Measurements from ENCODE around the gene PPM1N. TPM values are rescaled to one million over a fixed set of nuclear protein-coding genes. Genes with fewer than 3 reads are reported as not detected.

PPM1N gene
- total RNA-seq, 2 experiments from 2014 or later = 5.8 to 6.1 TPM

DNA sequence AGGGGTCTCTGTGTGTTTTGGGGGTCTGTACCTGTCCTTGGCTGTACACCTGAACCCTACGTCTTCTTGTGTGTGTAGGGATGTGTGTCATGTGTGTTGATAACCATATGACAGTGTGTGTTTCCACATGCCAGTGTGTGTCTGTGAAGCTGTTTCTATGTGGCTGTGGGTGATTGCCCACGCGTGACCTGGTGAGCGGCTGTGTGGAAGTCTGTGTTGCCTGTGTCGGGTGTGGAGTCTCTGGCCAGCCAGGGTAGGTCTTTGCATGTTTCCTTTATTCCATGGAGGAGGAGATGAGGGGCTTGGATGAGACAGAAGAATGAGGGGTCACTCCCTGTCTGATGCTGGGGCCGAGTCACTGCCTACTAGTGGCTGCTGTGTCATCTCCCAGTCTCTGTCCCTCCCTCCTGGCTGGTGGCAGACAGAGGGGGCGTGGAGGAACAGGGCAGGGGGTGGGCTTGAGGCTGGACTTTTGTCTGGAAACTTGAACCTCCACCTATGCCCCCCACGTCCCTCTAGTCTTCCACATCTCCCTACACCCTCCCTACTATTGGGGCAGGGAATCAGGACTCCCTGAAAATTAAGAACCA lies 33.3 kb upstream of the PPM1N start:
- Mint-ChIP-seq H3K27me3 (peaks cover 21% of the 10 kb centered on the region), H3K4me1 (peaks cover 13% of the 10 kb centered on the region), H3K4me3 (no peak overlapping the region), H3K9me3 (no peaks in the 10 kb centered on the region), H3K27ac (no peak overlapping the region), H3K36me3 (no peaks in the 10 kb centered on the region)
- ATAC-seq (ENCODE audit: low read depth) (no peak), DNase-seq (no peak)
- POLR2A ChIA-PET = no interaction called here

DNA sequence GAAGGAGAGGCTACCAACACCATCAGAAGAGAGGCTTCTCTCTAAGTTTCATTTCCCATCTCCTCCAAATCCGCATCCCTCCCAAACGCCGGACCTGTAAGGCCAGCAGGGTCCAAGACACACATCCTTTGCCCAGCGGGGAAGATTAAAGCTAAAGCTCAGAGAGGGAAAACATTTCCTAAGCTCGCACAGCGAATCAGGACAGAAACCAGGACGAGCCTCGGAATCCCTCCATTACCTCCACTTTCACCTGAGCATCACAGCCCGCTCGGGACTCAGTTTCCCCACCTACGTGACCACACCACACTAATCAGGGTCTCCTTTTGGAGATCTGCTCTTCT lies 31.2 kb upstream of the PPM1N start:
- no peaks in the 10 kb centered on the region for H3K36me3 Mint-ChIP-seq
- H3K27me3 Mint-ChIP-seq = peaks cover 23% of the 10 kb centered on the region
- POLR2A ChIA-PET = interaction anchor here (0.9 to 4.8 kb wide), 7 partner anchors 11 to 48 kb away, joined by 4 to 60 read pairs (median 30); no protein-coding TSS in a partner anchor
- H3K9me3 Mint-ChIP-seq = no peaks in the 10 kb centered on the region
- H3K4me3 Mint-ChIP-seq = peak overlapping the region; percentile 93
- ATAC-seq (ENCODE audit: low read depth) = no peak
- H3K27ac Mint-ChIP-seq = peak overlapping the region; percentile 97
- H3K4me1 Mint-ChIP-seq = peaks cover 13% of the 10 kb centered on the region
- DNase-seq = no peak

- Mint-ChIP-seq H3K9me3 (no peaks in the 10 kb centered on the region), H3K27me3 (peaks cover 26% of the 10 kb centered on the region), H3K27ac (peak within 1 kb of the TSS; percentile 97), H3K4me3 (peak within 1 kb of the TSS; percentile 93), H3K36me3 (no peaks in the 10 kb centered on the region), H3K4me1 (peaks cover 13% of the 10 kb centered on the region)
- DNase-seq = peak; percentile 96
- peak; percentile 6 for ATAC-seq (ENCODE audit: low read depth)
- POLR2A ChIA-PET = interaction anchor here (0.6 to 4.8 kb wide), 9 partner anchors 10 to 300 kb away, joined by 3 to 60 read pairs (median 5); no protein-coding TSS in a partner anchor
Observed at GRCh38 chr19:45467456-45468158, 30.6 kb upstream of the PPM1N start, which contains the start of gene FOSB. Gene FOSB, plus strand, starts transcription at chr19:45467996. Its CDS starts 591 bp downstream, at chr19:45468587.

DNA sequence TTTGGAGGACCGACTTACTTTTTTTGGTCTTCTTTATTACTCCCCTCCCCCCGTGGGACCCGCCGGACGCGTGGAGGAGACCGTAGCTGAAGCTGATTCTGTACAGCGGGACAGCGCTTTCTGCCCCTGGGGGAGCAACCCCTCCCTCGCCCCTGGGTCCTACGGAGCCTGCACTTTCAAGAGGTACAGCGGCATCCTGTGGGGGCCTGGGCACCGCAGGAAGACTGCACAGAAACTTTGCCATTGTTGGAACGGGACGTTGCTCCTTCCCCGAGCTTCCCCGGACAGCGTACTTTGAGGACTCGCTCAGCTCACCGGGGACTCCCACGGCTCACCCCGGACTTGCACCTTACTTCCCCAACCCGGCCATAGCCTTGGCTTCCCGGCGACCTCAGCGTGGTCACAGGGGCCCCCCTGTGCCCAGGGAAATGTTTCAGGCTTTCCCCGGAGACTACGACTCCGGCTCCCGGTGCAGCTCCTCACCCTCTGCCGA lies 30.0 kb upstream of the PPM1N start:
- Mint-ChIP-seq H3K4me3 (peak overlapping the region; percentile 93), H3K4me1 (peaks cover 16% of the 10 kb centered on the region), H3K9me3 (no peaks in the 10 kb centered on the region), H3K27me3 (peaks cover 31% of the 10 kb centered on the region), H3K27ac (peak overlapping the region; percentile 97), H3K36me3 (no peaks in the 10 kb centered on the region)
- POLR2A ChIA-PET = interaction anchor here (0.6 to 4.8 kb wide), 10 partner anchors 10 to 299 kb away, joined by 3 to 60 read pairs (median 9); no protein-coding TSS in a partner anchor
- DNase-seq (peak; percentile 68), ATAC-seq (ENCODE audit: low read depth) (no peak)

DNA sequence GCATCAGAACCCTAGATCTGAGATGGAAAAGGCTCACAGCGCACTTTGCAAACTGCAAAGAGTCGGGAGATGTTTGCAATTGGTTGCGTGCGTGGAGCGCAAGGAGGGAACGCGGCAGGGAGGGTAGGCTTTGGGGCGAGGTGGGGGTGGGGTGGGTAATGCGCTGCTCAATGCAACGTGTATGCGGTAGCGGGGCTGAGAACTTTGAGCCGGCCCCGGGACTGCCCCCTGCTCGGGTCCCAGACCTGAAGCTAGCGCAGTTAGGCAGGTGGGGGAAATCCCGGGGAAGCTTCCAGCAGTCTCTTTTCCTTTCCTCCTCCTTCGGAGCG lies 29.5 kb upstream of the PPM1N start:
- Mint-ChIP-seq H3K27me3 (peaks cover 35% of the 10 kb centered on the region), H3K36me3 (no peaks in the 10 kb centered on the region), H3K4me3 (peak overlapping the region; percentile 93), H3K4me1 (peaks cover 16% of the 10 kb centered on the region), H3K9me3 (no peaks in the 10 kb centered on the region), H3K27ac (peak overlapping the region; percentile 97)
- peak; percentile 19 for ATAC-seq (ENCODE audit: low read depth)
- POLR2A ChIA-PET = interaction anchor here (0.9 to 4.8 kb wide), 16 partner anchors 8 to 177 kb away, joined by 3 to 60 read pairs (median 4); no protein-coding TSS in a partner anchor
- DNase-seq = no peak

DNA sequence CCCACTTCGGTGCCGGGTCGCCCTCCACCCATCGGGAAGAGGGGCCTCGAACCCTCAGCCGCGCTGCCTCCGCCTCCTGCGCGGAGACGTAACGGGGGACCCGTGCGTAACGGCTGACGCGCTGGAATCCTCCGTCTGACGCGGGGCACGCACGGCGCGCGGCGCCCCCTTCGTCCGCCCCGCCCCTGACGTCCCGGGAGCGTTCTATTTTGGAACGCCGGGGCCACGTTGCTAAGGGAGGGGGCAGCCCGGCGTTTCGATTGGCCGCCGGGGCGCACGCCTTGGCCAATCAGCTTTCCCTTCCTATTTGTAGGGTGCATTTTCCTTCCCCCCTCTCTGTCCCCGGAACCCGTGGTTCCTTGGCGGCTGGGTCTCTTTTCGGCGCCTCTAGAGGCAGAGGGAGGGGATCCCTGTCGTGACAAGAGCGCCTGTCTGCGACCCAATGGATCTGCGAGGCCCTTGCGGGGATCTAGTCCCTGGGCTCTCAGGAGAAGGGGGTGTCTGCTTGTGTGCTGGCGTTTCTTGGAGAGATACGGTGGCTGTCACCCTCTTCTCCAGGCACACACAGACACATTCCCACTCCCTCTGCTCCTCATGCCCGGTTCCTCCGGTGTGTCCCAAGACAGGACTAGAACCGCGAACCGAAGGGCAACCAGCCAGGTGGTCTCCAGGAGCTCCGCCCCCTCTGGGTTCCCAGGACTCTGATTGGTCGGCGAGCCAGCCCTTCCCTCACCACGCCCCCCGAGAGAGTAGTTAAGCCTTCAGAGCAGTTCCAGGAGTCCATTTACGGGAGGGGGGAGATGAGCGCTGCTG lies 28.9 kb upstream of the PPM1N start:
- ATAC-seq (ENCODE audit: low read depth) (peak; percentile 62), DNase-seq (peak; percentile 96)
- Mint-ChIP-seq H3K36me3 (no peaks in the 10 kb centered on the region), H3K27me3 (peaks cover 41% of the 10 kb centered on the region), H3K9me3 (no peaks in the 10 kb centered on the region), H3K27ac (peak overlapping the region; percentile 97), H3K4me3 (peak overlapping the region; percentile 93), H3K4me1 (peaks cover 16% of the 10 kb centered on the region)
- POLR2A ChIA-PET = interaction anchor here (0.9 to 4.8 kb wide), 19 partner anchors 8 to 176 kb away, joined by 3 to 60 read pairs (median 4); no protein-coding TSS in a partner anchor

GRCh38 chr19:45469945-45470761 lies 28.1 kb upstream of the PPM1N start:
- Mint-ChIP-seq H3K9me3 (no peaks in the 10 kb centered on the region), H3K4me3 (peak overlapping the region; percentile 93), H3K27me3 (peaks cover 43% of the 10 kb centered on the region), H3K4me1 (peaks cover 20% of the 10 kb centered on the region), H3K27ac (peak overlapping the region; percentile 97), H3K36me3 (no peaks in the 10 kb centered on the region)
- DNase-seq = no peak
- ATAC-seq (ENCODE audit: low read depth) = peak; percentile 6
- POLR2A ChIA-PET = interaction anchor here (1.0 to 4.8 kb wide), 11 partner anchors 8 to 56 kb away, joined by 3 to 60 read pairs (median 5); no protein-coding TSS in a partner anchor

DNA sequence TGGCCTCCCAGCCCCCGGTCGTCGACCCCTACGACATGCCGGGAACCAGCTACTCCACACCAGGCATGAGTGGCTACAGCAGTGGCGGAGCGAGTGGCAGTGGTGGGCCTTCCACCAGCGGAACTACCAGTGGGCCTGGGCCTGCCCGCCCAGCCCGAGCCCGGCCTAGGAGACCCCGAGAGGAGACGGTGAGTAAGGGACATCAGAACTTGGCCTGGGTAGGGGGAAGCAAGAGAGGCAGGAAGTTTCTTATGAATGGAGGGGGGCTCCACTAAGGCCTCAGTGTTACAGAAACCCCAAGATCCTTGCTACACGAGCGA lies 27.5 kb upstream of the PPM1N start:
- no peaks in the 10 kb centered on the region for H3K36me3 Mint-ChIP-seq
- no peak overlapping the region for H3K4me3 Mint-ChIP-seq
- peaks cover 21% of the 10 kb centered on the region for H3K4me1 Mint-ChIP-seq
- H3K9me3 Mint-ChIP-seq = no peaks in the 10 kb centered on the region
- H3K27ac Mint-ChIP-seq = no peak overlapping the region
- ATAC-seq (ENCODE audit: low read depth) = no peak
- POLR2A ChIA-PET = no interaction called here
- H3K27me3 Mint-ChIP-seq = peaks cover 44% of the 10 kb centered on the region
- peak; percentile 60 for DNase-seq

DNA sequence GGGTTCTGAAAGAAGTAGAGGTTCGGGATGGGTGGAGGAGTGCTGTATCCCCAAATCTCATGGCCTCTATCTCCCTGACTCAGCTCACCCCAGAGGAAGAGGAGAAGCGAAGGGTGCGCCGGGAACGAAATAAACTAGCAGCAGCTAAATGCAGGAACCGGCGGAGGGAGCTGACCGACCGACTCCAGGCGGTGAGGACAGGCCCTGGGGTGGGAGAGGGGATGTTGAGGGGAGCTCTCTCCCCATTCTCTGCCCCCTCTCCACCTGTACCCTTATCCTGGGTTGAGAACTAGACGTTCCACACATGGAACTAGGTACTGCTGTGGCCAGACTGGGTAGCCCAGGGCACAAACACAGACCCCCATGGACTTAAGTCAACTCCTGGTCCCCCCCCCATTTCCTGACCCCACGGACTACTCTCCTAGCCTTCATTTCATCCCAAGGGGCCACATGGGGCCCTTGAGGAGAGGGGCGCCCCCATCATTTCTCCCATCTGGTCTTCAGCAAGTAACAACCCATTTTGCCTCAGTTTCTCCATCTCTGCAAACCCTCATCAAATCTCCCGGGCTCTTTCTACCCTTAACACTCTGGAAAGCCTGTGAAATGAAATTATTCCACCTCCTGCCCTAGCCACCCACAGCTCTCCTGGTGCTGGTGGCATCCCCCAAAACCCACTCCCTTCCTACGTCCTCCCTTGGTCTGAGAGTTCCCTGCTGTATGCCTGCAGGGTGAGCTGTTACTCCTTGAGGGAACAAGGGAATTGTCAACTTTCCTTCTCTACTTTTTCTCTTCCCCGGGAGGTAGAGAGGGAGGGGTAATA lies 26.9 kb upstream of the PPM1N start:
- Mint-ChIP-seq H3K4me3 (no peak overlapping the region), H3K27me3 (peaks cover 46% of the 10 kb centered on the region), H3K9me3 (no peaks in the 10 kb centered on the region), H3K36me3 (no peaks in the 10 kb centered on the region), H3K27ac (peak overlapping the region; percentile 31), H3K4me1 (peaks cover 22% of the 10 kb centered on the region)
- POLR2A ChIA-PET = no interaction called here
- ATAC-seq (ENCODE audit: low read depth) (no peak), DNase-seq (no peak)

- Mint-ChIP-seq H3K9me3 (no peaks in the 10 kb centered on the region), H3K36me3 (no peaks in the 10 kb centered on the region)
- POLR2A ChIA-PET = no interaction called here
Observed at GRCh38 chr19:45471931-45472562, 26.2 kb upstream of the PPM1N start.

GRCh38 chr19:45472563-45473366 lies 25.5 kb upstream of the PPM1N start:
- H3K36me3 Mint-ChIP-seq = no peaks in the 10 kb centered on the region
- POLR2A ChIA-PET = interaction anchor here (0.7 kb wide), 1 partner anchor 110 kb away, joined by 3 read pairs; no protein-coding TSS in a partner anchor

More at GRCh38 chr19:45471931-45472562, 26.2 kb upstream of the PPM1N start:
- Mint-ChIP-seq H3K4me3 (no peak overlapping the region), H3K27ac (no peak overlapping the region), H3K4me1 (peaks cover 26% of the 10 kb centered on the region), H3K27me3 (peaks cover 49% of the 10 kb centered on the region)
- DNase-seq (no peak), ATAC-seq (ENCODE audit: low read depth) (no peak)

More at GRCh38 chr19:45472563-45473366, 25.5 kb upstream of the PPM1N start:
- DNase-seq = no peak
- no peak overlapping the region for H3K27ac Mint-ChIP-seq
- H3K27me3 Mint-ChIP-seq = peaks cover 49% of the 10 kb centered on the region
- no peak for ATAC-seq (ENCODE audit: low read depth)
- H3K4me3 Mint-ChIP-seq = no peak overlapping the region
- H3K9me3 Mint-ChIP-seq = no peaks in the 10 kb centered on the region
- H3K4me1 Mint-ChIP-seq = peaks cover 28% of the 10 kb centered on the region

All from activated naive CD8-positive, alpha-beta T cell treated with anti-CD3 and anti-CD28 coated beads, Interleukin-2, amount 10 ng/mL, durations not matched to agents 7 days and 5 days (primary cell).